ENCODE data around the gene DNAJB8.

DNAJB8 gene

GRCh38 chr3:128493570-128494366, 27.1 kb upstream of the DNAJB8 start:
- no peak for DNase-seq (ENCODE audit: low spot score)

- no peak for DNase-seq (ENCODE audit: low spot score)
These were observed 26.2 kb upstream of the DNAJB8 start, which contains the start of gene GATA2 for GRCh38 chr3:128492671-128493569. TSS of gene GATA2 (minus strand) at chr3:128493201. CDS start at chr3:128487031, 6,170 bp downstream.

- DNase-seq (ENCODE audit: low spot score), result no peak
These were observed 25.4 kb upstream of the DNAJB8 start for GRCh38 chr3:128491941-128492670.

- DNase-seq (ENCODE audit: low spot score), result no peak
These were observed 24.9 kb upstream of the DNAJB8 start for GRCh38 chr3:128491691-128491940.

- no peak for DNase-seq (ENCODE audit: low spot score)
These were observed 24.4 kb upstream of the DNAJB8 start for GRCh38 chr3:128490915-128491690.

- DNase-seq (ENCODE audit: low spot score), result no peak
These were observed 23.9 kb upstream of the DNAJB8 start for GRCh38 chr3:128490650-128490914.

GRCh38 chr3:128489927-128490649, 23.4 kb upstream of the DNAJB8 start:
- DNase-seq (ENCODE audit: low spot score), result peak; percentile 36

- DNase-seq (ENCODE audit: low spot score), result no peak
These were observed 22.9 kb upstream of the DNAJB8 start for GRCh38 chr3:128489674-128489926.

- peak; percentile 66 for DNase-seq (ENCODE audit: low spot score)
These were observed 22.4 kb upstream of the DNAJB8 start for GRCh38 chr3:128488991-128489673.

GRCh38 chr3:128488636-128488990, 21.9 kb upstream of the DNAJB8 start:
- DNase-seq (ENCODE audit: low spot score), result no peak

- peak; percentile 96 for DNase-seq (ENCODE audit: low spot score)
These were observed 21.3 kb upstream of the DNAJB8 start for GRCh38 chr3:128487813-128488635.

GRCh38 chr3:128487538-128487812, 20.8 kb upstream of the DNAJB8 start:
- DNase-seq (ENCODE audit: low spot score), result no peak

- peak; percentile 41 for DNase-seq (ENCODE audit: low spot score)
These were observed 20.2 kb upstream of the DNAJB8 start for GRCh38 chr3:128486681-128487537.

- no peak for DNase-seq (ENCODE audit: low spot score)
These were observed 19.5 kb upstream of the DNAJB8 start for GRCh38 chr3:128486205-128486628.

- DNase-seq (ENCODE audit: low spot score), result no peak
These were observed 18.9 kb upstream of the DNAJB8 start for GRCh38 chr3:128485282-128486204.

- no peak for DNase-seq (ENCODE audit: low spot score)
These were observed 18.0 kb upstream of the DNAJB8 start for GRCh38 chr3:128484404-128485281.

GRCh38 chr3:128483657-128484403, 17.1 kb upstream of the DNAJB8 start:
- no peak for DNase-seq (ENCODE audit: low spot score)

Data from AG08395 (cell line).